Activated CD4-positive, alpha-beta memory T cell treated with anti-CD3 and anti-CD28 coated beads for 36 hours (primary cell): Measurements from ENCODE around the gene KAZN. TPM values are rescaled to one million over a fixed set of nuclear protein-coding genes. Genes with fewer than 3 reads are reported as not detected.

Source experiments
- CTCF ChIA-PET: fragments of 350-600 bp; sonication (Branson Sonifier 250); formaldehyde crosslinking; loops from one replicate; lab custom pipeline; 2021; ENCODE audit warnings: antibody characterized with exemption, inconsistent platforms; lab: Charles Lee
- POLR2A ChIA-PET: fragments of 350-600 bp; sonication (Branson Sonifier 250); formaldehyde crosslinking; loops from one replicate; lab custom pipeline; 2021; ENCODE audit warnings: antibody characterized with exemption; lab: Charles Lee
- DNase-seq: peaks from one replicate; pipeline ENCODE4 v3.0.0-alpha.2; 2020
- H3K27ac Mint-ChIP-seq: one replicate; pipeline ENCODE4 v1.8.0; 2021; ENCODE audit warnings: mixed read lengths
- H3K27me3 Mint-ChIP-seq: one replicate; pipeline ENCODE4 v1.8.0; 2021; ENCODE audit warnings: mixed read lengths
- H3K36me3 Mint-ChIP-seq: one replicate; pipeline ENCODE4 v1.8.0; 2021; ENCODE audit warnings: mixed read lengths
- H3K4me1 Mint-ChIP-seq: one replicate; pipeline ENCODE4 v1.8.0; 2021; ENCODE audit warnings: low read depth, mixed read lengths
- H3K4me3 Mint-ChIP-seq: one replicate; pipeline ENCODE4 v1.8.0; 2021; ENCODE audit warnings: mild to moderate bottlenecking, mixed read lengths
- H3K9me3 Mint-ChIP-seq: one replicate; pipeline ENCODE4 v1.8.0; 2021; ENCODE audit warnings: mixed read lengths
- intact Hi-C: fragments of 100-400 bp; cut with micrococcal nuclease; formaldehyde crosslinking; loops from one replicate; pipeline ENCODE4 v1.15.1; 2023
- total RNA-seq, 2 experiments: library from RNA; stranded (reverse); gene quantifications; one replicate each; pipeline ENCODE4 v1.2.3, GENCODE V29; 2021

Gene KAZN
- total RNA-seq, 2 experiments from 2014 or later, result 0.31 to 0.33 TPM

GRCh38 chr1:14986168-14986567, 387.7 kb downstream of the KAZN start:
- intact Hi-C loops, result no loop called here
- no peak overlapping the region for H3K4me3 Mint-ChIP-seq
- H3K27ac Mint-ChIP-seq, result no peak overlapping the region
- ChIA-PET CTCF (no interaction called here), POLR2A (no interaction called here)
- no peaks in the 10 kb centered on the region for H3K36me3 Mint-ChIP-seq
- H3K27me3 Mint-ChIP-seq, result no peaks in the 10 kb centered on the region
- no peak for DNase-seq
- H3K4me1 Mint-ChIP-seq, result no peaks in the 10 kb centered on the region
- no peaks in the 10 kb centered on the region for H3K9me3 Mint-ChIP-seq

GRCh38 chr1:14987829-14988603, 389.5 kb downstream of the KAZN start:
- Mint-ChIP-seq H3K4me3 (no peak overlapping the region), H3K27me3 (no peaks in the 10 kb centered on the region), H3K27ac (no peak overlapping the region), H3K4me1 (no peaks in the 10 kb centered on the region), H3K9me3 (no peaks in the 10 kb centered on the region), H3K36me3 (no peaks in the 10 kb centered on the region)
- no peak for DNase-seq
- intact Hi-C loops, result no loop called here
- ChIA-PET CTCF (no interaction called here), POLR2A (no interaction called here)

- POLR2A ChIA-PET, result no interaction called here
- no peak overlapping the region for H3K27ac Mint-ChIP-seq
- no peaks in the 10 kb centered on the region for H3K9me3 Mint-ChIP-seq
- H3K4me3 Mint-ChIP-seq, result no peak overlapping the region
- H3K36me3 Mint-ChIP-seq, result no peaks in the 10 kb centered on the region
- intact Hi-C loops, result no loop called here
- no peak for DNase-seq
- H3K27me3 Mint-ChIP-seq, result no peaks in the 10 kb centered on the region
- CTCF ChIA-PET, result no interaction called here
- H3K4me1 Mint-ChIP-seq, result no peaks in the 10 kb centered on the region
These were observed 390.2 kb downstream of the KAZN start for GRCh38 chr1:14988636-14989035.

- H3K27me3 Mint-ChIP-seq, result no peaks in the 10 kb centered on the region
- no peak overlapping the region for H3K4me3 Mint-ChIP-seq
- no peaks in the 10 kb centered on the region for H3K4me1 Mint-ChIP-seq
- no peak for DNase-seq
- CTCF ChIA-PET, result no interaction called here
- no peaks in the 10 kb centered on the region for H3K9me3 Mint-ChIP-seq
- POLR2A ChIA-PET, result no interaction called here
- H3K36me3 Mint-ChIP-seq, result no peaks in the 10 kb centered on the region
- intact Hi-C loops, result no loop called here
- no peak overlapping the region for H3K27ac Mint-ChIP-seq
These were observed 391.6 kb downstream of the KAZN start for GRCh38 chr1:14989931-14990728.

- H3K4me1 Mint-ChIP-seq, result no peaks in the 10 kb centered on the region
- ChIA-PET POLR2A (no interaction called here), CTCF (no interaction called here)
- no peak overlapping the region for H3K27ac Mint-ChIP-seq
- DNase-seq, result no peak
- H3K27me3 Mint-ChIP-seq, result no peaks in the 10 kb centered on the region
- intact Hi-C loops, result no loop called here
- no peaks in the 10 kb centered on the region for H3K9me3 Mint-ChIP-seq
- H3K36me3 Mint-ChIP-seq, result no peaks in the 10 kb centered on the region
- H3K4me3 Mint-ChIP-seq, result no peak overlapping the region
These were observed 394.9 kb downstream of the KAZN start for GRCh38 chr1:14993414-14993813.

- no peaks in the 10 kb centered on the region for H3K27me3 Mint-ChIP-seq
- H3K4me1 Mint-ChIP-seq, result no peaks in the 10 kb centered on the region
- H3K9me3 Mint-ChIP-seq, result no peaks in the 10 kb centered on the region
- CTCF ChIA-PET, result no interaction called here
- no peak overlapping the region for H3K27ac Mint-ChIP-seq
- intact Hi-C loops, result no loop called here
- no peaks in the 10 kb centered on the region for H3K36me3 Mint-ChIP-seq
- no peak overlapping the region for H3K4me3 Mint-ChIP-seq
- POLR2A ChIA-PET, result no interaction called here
- DNase-seq, result no peak
These were observed 395.7 kb downstream of the KAZN start for GRCh38 chr1:14994148-14994547.

- no peaks in the 10 kb centered on the region for H3K9me3 Mint-ChIP-seq
- H3K4me3 Mint-ChIP-seq, result no peak overlapping the region
- H3K27ac Mint-ChIP-seq, result no peak overlapping the region
- H3K4me1 Mint-ChIP-seq, result no peaks in the 10 kb centered on the region
- DNase-seq, result no peak
- intact Hi-C loops, result no loop called here
- ChIA-PET CTCF (no interaction called here), POLR2A (no interaction called here)
- H3K27me3 Mint-ChIP-seq, result no peaks in the 10 kb centered on the region
- no peaks in the 10 kb centered on the region for H3K36me3 Mint-ChIP-seq
These were observed 396.5 kb downstream of the KAZN start for GRCh38 chr1:14994841-14995437.

- no peaks in the 10 kb centered on the region for H3K9me3 Mint-ChIP-seq
- H3K4me3 Mint-ChIP-seq, result no peak overlapping the region
- H3K27me3 Mint-ChIP-seq, result no peaks in the 10 kb centered on the region
- ChIA-PET POLR2A (no interaction called here), CTCF (no interaction called here)
- no peak overlapping the region for H3K27ac Mint-ChIP-seq
- intact Hi-C loops, result no loop called here
- H3K4me1 Mint-ChIP-seq, result no peaks in the 10 kb centered on the region
- H3K36me3 Mint-ChIP-seq, result no peaks in the 10 kb centered on the region
- DNase-seq, result no peak
These were observed 397.9 kb downstream of the KAZN start for GRCh38 chr1:14996133-14997050.

GRCh38 chr1:14997646-14998276, 399.3 kb downstream of the KAZN start:
- no peak overlapping the region for H3K4me3 Mint-ChIP-seq
- POLR2A ChIA-PET, result no interaction called here

GRCh38 chr1:14999441-14999840, 401.0 kb downstream of the KAZN start:
- H3K36me3 Mint-ChIP-seq, result no peaks in the 10 kb centered on the region
- ChIA-PET CTCF (no interaction called here), POLR2A (no interaction called here)
- intact Hi-C loops, result no loop called here
- H3K27ac Mint-ChIP-seq, result no peak overlapping the region
- DNase-seq, result no peak
- no peaks in the 10 kb centered on the region for H3K4me1 Mint-ChIP-seq
- no peaks in the 10 kb centered on the region for H3K27me3 Mint-ChIP-seq
- no peaks in the 10 kb centered on the region for H3K9me3 Mint-ChIP-seq
- H3K4me3 Mint-ChIP-seq, result no peak overlapping the region

More at GRCh38 chr1:14997646-14998276, 399.3 kb downstream of the KAZN start:
- H3K4me1 Mint-ChIP-seq, result no peaks in the 10 kb centered on the region
- DNase-seq, result no peak
- CTCF ChIA-PET, result no interaction called here
- H3K9me3 Mint-ChIP-seq, result no peaks in the 10 kb centered on the region
- no peaks in the 10 kb centered on the region for H3K27me3 Mint-ChIP-seq
- no peak overlapping the region for H3K27ac Mint-ChIP-seq
- intact Hi-C loops, result no loop called here
- no peaks in the 10 kb centered on the region for H3K36me3 Mint-ChIP-seq

- no peak overlapping the region for H3K27ac Mint-ChIP-seq
- DNase-seq, result no peak
- intact Hi-C loops, result no loop called here
- POLR2A ChIA-PET, result no interaction called here
- CTCF ChIA-PET, result no interaction called here
- no peaks in the 10 kb centered on the region for H3K27me3 Mint-ChIP-seq
- H3K9me3 Mint-ChIP-seq, result no peaks in the 10 kb centered on the region
- no peaks in the 10 kb centered on the region for H3K4me1 Mint-ChIP-seq
- no peaks in the 10 kb centered on the region for H3K36me3 Mint-ChIP-seq
- no peak overlapping the region for H3K4me3 Mint-ChIP-seq
These were observed 401.5 kb downstream of the KAZN start for GRCh38 chr1:15000030-15000429.
